Breast epithelium (tissue), 4 donors: ENCODE results near the gene MAST4. TPM values are rescaled to one million over a fixed set of nuclear protein-coding genes. Genes with fewer than 3 reads are reported as not detected.

ENCODE experiments used
- DNase-seq, 2 donors: peaks; one replicate each; pipeline ENCODE4 v3.0.0-alpha.2; 2019; ENCODE audit warnings: low spot score in 2 of 2
- H3K27ac ChIP-seq, 2 donors: fragments of 200-600 bp; sonication (generic) in 1 of 2; one replicate each; pipeline ENCODE4 v1.5.1; 2016 to 2019; ENCODE audit warnings: mild to moderate bottlenecking in 1 of 2
- H3K27me3 ChIP-seq, 2 donors: fragments of 200-600 bp; sonication (generic) in 1 of 2; one replicate each; pipeline versions ENCODE4 v1.5.1 to v1.6.0; 2017 to 2019; ENCODE audit warnings: control low read depth in 1 of 2, mild to moderate bottlenecking in 1 of 2
- H3K36me3 ChIP-seq: fragments of 200-600 bp; one replicate; pipeline ENCODE4 v1.5.1; 2019
- H3K4me1 ChIP-seq, 2 donors: fragments of 200-600 bp; sonication (generic); one replicate each; pipeline ENCODE4 v1.5.1; 2016 to 2019; ENCODE audit warnings: control low read depth in 1 of 2
- H3K4me3 ChIP-seq, 3 donors: fragments of 200-600 bp; sonication (generic); 1 replicate in 2 of 3; 2 replicates in 1 of 3; pipeline ENCODE4 v1.5.1; 2016 to 2019; ENCODE audit warnings: mild to moderate bottlenecking in 3 of 3, moderate library complexity in 2 of 3
- H3K9me3 ChIP-seq, 2 donors: fragments of 200-600 bp; sonication (generic) in 1 of 2; one replicate each; pipeline ENCODE4 v1.5.1; 2016 to 2019; ENCODE audit warnings: control low read depth in 1 of 2
- POLR2A ChIP-seq: fragments of 450-650 bp; IDR thresholded peaks from one replicate; pipeline ENCODE4 v1.6.1; 2016; ENCODE audit warnings: antibody characterized with exemption, mild to moderate bottlenecking, moderate library complexity
- POLR2AphosphoS5 ChIP-seq, 3 donors: sonication (generic); formaldehyde crosslinking; IDR thresholded peaks; one replicate each; pipeline ENCODE4 v1.6.1; 2017; ENCODE audit warnings: antibody characterized with exemption in 3 of 3
- intact Hi-C: fragments of 100-400 bp; cut with DNase I; formaldehyde crosslinking; loops from one replicate; pipeline ENCODE4 v1.15.1; 2023; ENCODE audit warnings: low total_unique reads
- total RNA-seq, 3 donors: library from RNA; depleted of rRNA; stranded (reverse); fragments of >200 nt; gene quantifications; one replicate each; pipeline ENCODE4 v1.1.0, GENCODE V29; 2016
- TF ChIP-seq, protein P1 (sequence below), 3 donors: fragments of 450-650 bp; IDR thresholded peaks; one replicate each; pipeline ENCODE4 v1.5.1; 2016 to 2017; ENCODE audit warnings: antibody characterized with exemption in 3 of 3, mild to moderate bottlenecking in 3 of 3, moderate library complexity in 3 of 3

Gene MAST4
- total RNA-seq, 3 donors from 2014 or later = 28.0 to 61.5 (median 50.1) TPM

DNA sequence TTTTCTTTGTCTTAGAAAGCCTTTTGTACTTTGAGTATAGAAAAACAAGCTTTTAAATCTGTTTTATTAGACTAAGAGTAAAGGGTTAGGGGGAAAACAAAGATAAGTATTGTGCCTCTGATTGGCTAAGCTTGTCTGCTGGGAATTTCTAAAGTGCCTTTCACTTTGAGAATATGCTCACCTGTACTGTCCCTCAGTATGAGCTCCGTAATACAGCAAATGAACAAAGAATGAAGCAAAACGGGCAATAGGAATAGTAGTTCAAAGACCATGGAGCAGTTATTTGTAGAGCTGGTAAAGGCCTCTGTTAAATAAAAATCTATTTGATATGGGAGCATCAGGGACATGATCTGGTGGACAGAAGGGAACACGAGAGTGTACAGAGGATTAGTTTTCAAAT, 277.8 kb downstream of the MAST4 start:
- no peak overlapping the region for H3K4me3 ChIP-seq
- H3K9me3 ChIP-seq = no peaks in the 10 kb centered on the region
- H3K27ac ChIP-seq = no peak overlapping the region
- H3K4me1 ChIP-seq = no peaks in the 10 kb centered on the region
- intact Hi-C loops = no loop called here
- H3K36me3 ChIP-seq = no peaks in the 10 kb centered on the region
- no peak for TF ChIP-seq POLR2A
- no peak for TF ChIP-seq POLR2AphosphoS5 (IDR thresholded peaks at IDR 0.05)
- TF ChIP-seq, protein P1, sequence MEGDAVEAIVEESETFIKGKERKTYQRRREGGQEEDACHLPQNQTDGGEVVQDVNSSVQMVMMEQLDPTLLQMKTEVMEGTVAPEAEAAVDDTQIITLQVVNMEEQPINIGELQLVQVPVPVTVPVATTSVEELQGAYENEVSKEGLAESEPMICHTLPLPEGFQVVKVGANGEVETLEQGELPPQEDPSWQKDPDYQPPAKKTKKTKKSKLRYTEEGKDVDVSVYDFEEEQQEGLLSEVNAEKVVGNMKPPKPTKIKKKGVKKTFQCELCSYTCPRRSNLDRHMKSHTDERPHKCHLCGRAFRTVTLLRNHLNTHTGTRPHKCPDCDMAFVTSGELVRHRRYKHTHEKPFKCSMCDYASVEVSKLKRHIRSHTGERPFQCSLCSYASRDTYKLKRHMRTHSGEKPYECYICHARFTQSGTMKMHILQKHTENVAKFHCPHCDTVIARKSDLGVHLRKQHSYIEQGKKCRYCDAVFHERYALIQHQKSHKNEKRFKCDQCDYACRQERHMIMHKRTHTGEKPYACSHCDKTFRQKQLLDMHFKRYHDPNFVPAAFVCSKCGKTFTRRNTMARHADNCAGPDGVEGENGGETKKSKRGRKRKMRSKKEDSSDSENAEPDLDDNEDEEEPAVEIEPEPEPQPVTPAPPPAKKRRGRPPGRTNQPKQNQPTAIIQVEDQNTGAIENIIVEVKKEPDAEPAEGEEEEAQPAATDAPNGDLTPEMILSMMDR (IDR thresholded peaks at IDR 0.05) = no peak
- H3K27me3 ChIP-seq = no peaks in the 10 kb centered on the region
- no peak for DNase-seq

DNA sequence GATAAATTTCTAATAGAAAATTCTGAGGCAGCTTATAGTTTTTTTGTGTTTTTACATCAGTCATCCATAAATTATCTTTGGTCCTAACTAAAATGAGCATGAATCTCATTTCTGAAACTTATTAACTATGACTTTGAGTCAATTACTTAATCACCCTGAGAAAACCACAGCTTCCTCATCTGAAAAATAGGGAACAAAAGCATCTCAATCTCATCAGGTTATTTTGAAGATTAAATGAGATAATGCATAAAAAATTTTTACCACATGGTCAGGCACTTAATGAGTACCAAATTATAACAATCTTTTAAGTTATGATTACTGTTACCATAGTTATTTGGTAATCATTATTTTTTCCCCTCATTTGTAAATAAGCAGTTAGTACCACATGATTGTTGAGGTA, 279.1 kb downstream of the MAST4 start:
- Histone ChIP-seq H3K4me1 (no peaks in the 10 kb centered on the region), H3K9me3 (no peaks in the 10 kb centered on the region), H3K4me3 (no peak overlapping the region), H3K36me3 (no peaks in the 10 kb centered on the region), H3K27ac (no peak overlapping the region), H3K27me3 (no peaks in the 10 kb centered on the region)
- no peak for DNase-seq
- intact Hi-C loops = no loop called here
- TF ChIP-seq POLR2A (no peak), POLR2AphosphoS5 (IDR thresholded peaks at IDR 0.05) (no peak)
- TF ChIP-seq, protein P1 (IDR thresholded peaks at IDR 0.05) = no peak

GRCh38 chr5:66876266-66876807, 280.1 kb downstream of the MAST4 start:
- DNase-seq = no peak
- Histone ChIP-seq H3K4me1 (no peaks in the 10 kb centered on the region), H3K36me3 (no peaks in the 10 kb centered on the region), H3K27me3 (no peaks in the 10 kb centered on the region), H3K9me3 (no peaks in the 10 kb centered on the region), H3K4me3 (no peak overlapping the region), H3K27ac (no peak overlapping the region)
- TF ChIP-seq POLR2A (no peak), POLR2AphosphoS5 (IDR thresholded peaks at IDR 0.05) (no peak)
- TF ChIP-seq, protein P1 (IDR thresholded peaks at IDR 0.05) = no peak
- intact Hi-C loops = no loop called here

GRCh38 chr5:66877843-66878242, 281.6 kb downstream of the MAST4 start:
- Histone ChIP-seq H3K27ac (no peak overlapping the region), H3K4me1 (peaks cover 0 to 4% of the 10 kb centered on the region in 2 donors), H3K4me3 (no peak overlapping the region), H3K36me3 (no peaks in the 10 kb centered on the region), H3K9me3 (no peaks in the 10 kb centered on the region), H3K27me3 (no peaks in the 10 kb centered on the region)
- no peak for TF ChIP-seq POLR2AphosphoS5 (IDR thresholded peaks at IDR 0.05)
- no peak for TF ChIP-seq POLR2A
- TF ChIP-seq, protein P1 (IDR thresholded peaks at IDR 0.05) = no peak
- DNase-seq = no peak
- intact Hi-C loops = no loop called here

DNA sequence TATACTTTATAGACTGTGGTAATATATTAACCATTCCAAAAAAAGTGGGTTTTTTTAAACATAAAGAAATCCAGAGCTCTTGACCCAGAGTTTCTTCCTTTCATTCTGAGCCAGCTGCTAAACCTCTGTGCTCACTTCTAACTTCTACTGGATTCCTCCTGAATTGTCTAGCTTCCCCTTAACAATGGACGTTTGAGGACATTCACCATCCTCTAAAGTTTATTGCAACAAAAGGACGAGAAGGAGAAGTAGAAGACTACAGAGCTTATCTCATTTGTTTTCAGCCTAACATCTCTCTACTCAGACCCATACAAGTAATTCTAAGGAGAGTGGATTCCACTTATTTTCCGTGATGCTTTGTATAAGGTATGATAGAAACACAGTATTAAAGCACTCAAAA, 284.2 kb downstream of the MAST4 start:
- Histone ChIP-seq H3K4me1 (peaks cover 0 to 4% of the 10 kb centered on the region in 2 donors), H3K9me3 (no peaks in the 10 kb centered on the region), H3K27ac (no peak overlapping the region), H3K27me3 (no peaks in the 10 kb centered on the region), H3K4me3 (no peak overlapping the region), H3K36me3 (no peaks in the 10 kb centered on the region)
- TF ChIP-seq POLR2A = no peak
- no peak for TF ChIP-seq POLR2AphosphoS5 (IDR thresholded peaks at IDR 0.05)
- TF ChIP-seq, protein P1 (IDR thresholded peaks at IDR 0.05) = no peak
- no peak for DNase-seq
- intact Hi-C loops = no loop called here
